Activated naive CD8-positive, alpha-beta T cell treated with anti-CD3 and anti-CD28 coated beads for 36 hours (primary cell): ENCODE measurements around the gene PCIF1. TPM values are rescaled to one million over a fixed set of nuclear protein-coding genes. Genes with fewer than 3 reads are reported as not detected.
"Not testable (repeated sequence)": the region's sequence is repeated elsewhere in the genome, so short reads cannot be mapped to it uniquely, and the experiment has no call there.

Experiments
- DNase-seq: peaks from one replicate; pipeline ENCODE4 v3.0.0; 2021
- H3K27ac Mint-ChIP-seq: one replicate; pipeline ENCODE4 v1.8.0; 2022; ENCODE audit warnings: mild to moderate bottlenecking, moderate library complexity, mixed read lengths
- H3K27me3 Mint-ChIP-seq: one replicate; pipeline ENCODE4 v1.8.0; 2022; ENCODE audit warnings: mild to moderate bottlenecking, mixed read lengths
- H3K36me3 Mint-ChIP-seq: one replicate; pipeline ENCODE4 v1.8.0; 2021; ENCODE audit warnings: mild to moderate bottlenecking, mixed read lengths
- H3K4me1 Mint-ChIP-seq: one replicate; pipeline ENCODE4 v1.8.0; 2021; ENCODE audit warnings: mixed read lengths
- H3K4me3 Mint-ChIP-seq: one replicate; pipeline ENCODE4 v1.8.0; 2022; ENCODE audit warnings: mild to moderate bottlenecking, moderate library complexity, mixed read lengths
- H3K9me3 Mint-ChIP-seq: one replicate; pipeline ENCODE4 v1.8.0; 2022; ENCODE audit warnings: mixed read lengths
- total RNA-seq, 2 experiments: library from RNA; stranded (reverse); gene quantifications; one replicate each; pipeline ENCODE4 v1.2.3, GENCODE V29; 2021

Gene PCIF1
- total RNA-seq, 2 experiments from 2014 or later = 28.4 to 30.2 TPM

- Mint-ChIP-seq H3K36me3 (peaks cover 7% of the 10 kb centered on the region), H3K27ac (peak within 1 kb of the TSS; percentile 99), H3K4me3 (peak within 1 kb of the TSS; percentile 88), H3K4me1 (peaks cover 12% of the 10 kb centered on the region), H3K9me3 (no peaks in the 10 kb centered on the region), H3K27me3 (no peaks in the 10 kb centered on the region)
- DNase-seq = peak; percentile 96
Observed at GRCh38 chr20:45971675-45972499, 37.4 kb downstream of the PCIF1 start, which contains the start of gene ZNF335. Gene ZNF335 (minus strand): TSS chr20:45972203. CDS start chr20:45971410, 793 bp downstream.

DNA sequence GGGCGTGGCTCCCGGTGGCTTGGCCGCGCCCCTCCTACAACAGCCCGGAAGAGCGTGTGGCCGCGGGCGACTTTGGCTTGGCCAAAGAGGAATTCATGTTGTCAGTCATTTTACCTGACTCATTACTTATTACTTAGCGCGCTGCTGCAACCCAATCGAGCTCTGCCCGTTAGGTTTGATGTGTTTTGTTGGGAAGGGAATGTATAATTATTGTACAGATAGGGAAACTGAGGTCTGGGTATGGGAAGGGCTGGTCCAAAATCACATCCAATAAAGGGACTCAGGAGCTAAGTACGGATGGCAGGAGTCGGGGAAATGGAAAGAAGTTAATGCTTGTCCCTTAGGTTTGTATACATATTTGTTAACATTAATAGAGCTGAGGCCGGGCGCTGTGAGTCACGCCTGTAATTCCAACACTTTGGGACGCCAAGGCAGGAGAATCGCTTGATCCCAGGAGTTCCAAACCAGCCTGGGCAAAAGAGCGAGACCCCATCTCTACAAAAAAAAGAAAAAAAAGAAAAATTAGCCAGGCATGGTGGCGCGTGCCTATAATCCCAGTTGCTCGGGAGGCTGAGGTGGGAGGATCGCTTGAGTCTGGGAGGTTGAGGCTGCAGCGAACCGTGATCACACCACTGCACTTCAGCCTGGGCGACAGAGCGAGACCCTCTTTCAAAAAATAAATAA lies 38.2 kb downstream of the PCIF1 start:
- Mint-ChIP-seq H3K27me3 (no peaks in the 10 kb centered on the region), H3K9me3 (no peaks in the 10 kb centered on the region), H3K36me3 (peaks cover 7% of the 10 kb centered on the region), H3K4me3 (peak overlapping the region; percentile 88), H3K27ac (peak overlapping the region; percentile 99), H3K4me1 (peaks cover 12% of the 10 kb centered on the region)
- peak; percentile 96 for DNase-seq

GRCh38 chr20:45974896-45975565 lies 40.5 kb downstream of the PCIF1 start:
- Mint-ChIP-seq H3K4me1 (peaks cover 10% of the 10 kb centered on the region), H3K27ac (no peak overlapping the region), H3K4me3 (no peak overlapping the region), H3K27me3 (no peaks in the 10 kb centered on the region), H3K9me3 (no peaks in the 10 kb centered on the region), H3K36me3 (peaks cover 7% of the 10 kb centered on the region)
- DNase-seq = no peak

DNA sequence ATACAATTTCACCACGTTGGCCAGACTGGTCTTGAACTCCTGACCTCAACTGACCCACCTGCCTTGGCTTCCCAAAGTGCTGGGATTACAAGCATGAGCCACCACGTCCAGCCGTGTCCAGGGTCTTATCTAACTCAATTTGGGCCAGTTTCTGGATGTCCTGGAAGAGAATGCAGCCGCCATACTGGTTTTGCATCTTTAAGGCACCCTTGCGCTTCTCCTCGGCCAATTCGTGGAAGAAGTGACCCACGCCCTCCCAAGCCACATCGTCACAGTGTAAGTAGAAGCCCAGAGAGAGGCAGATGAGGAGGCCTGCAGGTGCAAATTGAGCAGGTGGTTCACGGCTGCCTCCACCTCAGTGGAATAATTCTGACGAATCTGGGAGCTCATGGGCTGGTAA lies 41.2 kb downstream of the PCIF1 start:
- Mint-ChIP-seq H3K27me3 (no peaks in the 10 kb centered on the region), H3K27ac (no peak overlapping the region), H3K4me1 (peaks cover 5% of the 10 kb centered on the region), H3K9me3 (no peaks in the 10 kb centered on the region), H3K36me3 (peaks cover 7% of the 10 kb centered on the region), H3K4me3 (no peak overlapping the region)
- DNase-seq = no peak

DNA sequence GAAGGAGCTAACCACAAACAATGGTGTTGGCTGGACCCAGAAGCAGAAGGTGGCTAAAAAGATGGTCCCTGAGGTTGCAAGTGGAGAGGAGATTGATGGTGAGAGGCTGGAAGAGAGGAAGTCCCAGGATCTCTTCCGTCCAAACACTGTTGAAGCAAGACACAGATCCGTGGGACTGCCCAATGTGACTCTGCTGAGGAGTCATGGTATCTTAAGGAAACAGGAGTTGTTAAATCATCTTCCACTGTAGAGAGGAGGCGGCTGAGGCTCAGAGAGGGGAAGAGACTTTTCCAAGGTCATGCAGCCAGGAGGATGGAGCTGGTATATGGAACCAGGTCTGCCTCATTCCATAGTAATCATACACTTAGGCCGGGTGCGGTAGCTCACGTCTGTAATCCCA lies 41.6 kb downstream of the PCIF1 start:
- Mint-ChIP-seq H3K27me3 (no peaks in the 10 kb centered on the region), H3K27ac (no peak overlapping the region), H3K36me3 (peaks cover 6% of the 10 kb centered on the region), H3K4me3 (no peak overlapping the region), H3K9me3 (no peaks in the 10 kb centered on the region), H3K4me1 (peaks cover 5% of the 10 kb centered on the region)
- no peak for DNase-seq

DNA sequence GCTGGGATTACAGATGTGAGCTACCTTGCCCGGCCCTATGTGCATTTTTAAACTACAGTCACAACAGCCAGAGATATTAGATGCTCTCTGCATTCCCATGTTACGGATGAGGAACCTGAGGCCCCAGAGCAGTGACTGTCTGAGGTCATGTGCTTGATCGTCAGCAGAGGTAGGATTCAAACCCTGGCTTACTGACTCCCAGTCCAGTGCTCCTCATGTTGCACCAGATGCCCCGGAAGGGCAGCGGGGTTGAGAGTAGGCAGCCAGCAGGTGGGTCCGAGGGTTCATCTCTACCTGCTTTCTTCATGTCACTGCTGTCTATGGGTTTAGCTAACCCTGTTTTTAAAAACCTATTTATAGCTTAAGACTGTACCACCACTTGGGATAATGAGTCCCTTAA lies 46.8 kb downstream of the PCIF1 start:
- Mint-ChIP-seq H3K9me3 (no peaks in the 10 kb centered on the region), H3K27ac (no peak overlapping the region), H3K4me1 (no peaks in the 10 kb centered on the region), H3K4me3 (no peak overlapping the region), H3K27me3 (peaks cover 3% of the 10 kb centered on the region), H3K36me3 (no peaks in the 10 kb centered on the region)
- DNase-seq = no peak

GRCh38 chr20:45983279-45983743 lies 48.8 kb downstream of the PCIF1 start:
- H3K4me1 Mint-ChIP-seq = no peaks in the 10 kb centered on the region
- no peak overlapping the region for H3K27ac Mint-ChIP-seq
- H3K27me3 Mint-ChIP-seq = peaks cover 13% of the 10 kb centered on the region
- H3K4me3 Mint-ChIP-seq = no peak overlapping the region
- no peaks in the 10 kb centered on the region for H3K9me3 Mint-ChIP-seq
- DNase-seq = no peak
- no peaks in the 10 kb centered on the region for H3K36me3 Mint-ChIP-seq

- Mint-ChIP-seq H3K9me3 (no peaks in the 10 kb centered on the region), H3K4me1 (no peaks in the 10 kb centered on the region), H3K4me3 (no peak overlapping the region), H3K36me3 (no peaks in the 10 kb centered on the region), H3K27me3 (peaks cover 23% of the 10 kb centered on the region), H3K27ac (no peak overlapping the region)
- no peak for DNase-seq
Observed at GRCh38 chr20:45985573-45985972, 51.1 kb downstream of the PCIF1 start.

DNA sequence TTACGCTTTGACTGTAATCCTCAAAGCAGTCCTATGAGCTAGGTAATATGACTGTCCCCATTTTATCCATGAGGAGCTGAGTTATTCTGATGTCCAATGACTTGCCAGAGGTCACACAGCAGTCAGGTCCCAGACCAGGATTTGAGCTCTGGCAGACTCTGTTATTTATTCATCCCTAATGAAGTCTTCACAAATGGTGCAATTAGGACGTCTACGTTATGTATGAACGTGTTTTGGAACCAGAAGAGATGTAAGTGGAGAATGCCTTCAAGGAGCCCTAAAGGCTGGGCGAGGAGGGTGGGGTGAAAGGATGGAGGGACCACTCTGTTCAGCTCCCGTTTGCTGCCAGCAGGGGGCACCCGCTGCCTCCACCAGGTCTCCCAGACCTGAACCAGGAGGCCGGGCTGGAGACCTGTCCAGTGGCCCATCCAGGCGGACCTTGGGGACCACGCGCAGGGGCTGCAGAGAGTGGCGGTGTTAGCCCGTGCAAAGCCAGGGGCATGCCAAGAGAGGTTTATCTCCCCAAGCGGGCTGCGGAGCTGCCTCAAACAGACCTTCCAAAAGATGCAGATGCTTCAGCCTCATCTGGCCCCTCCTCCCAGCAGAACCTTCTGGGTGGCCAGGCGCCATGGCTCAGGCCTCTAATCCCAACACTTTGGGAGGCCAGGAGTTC lies 52.8 kb downstream of the PCIF1 start:
- H3K4me3 Mint-ChIP-seq = no peak overlapping the region
- no peaks in the 10 kb centered on the region for H3K36me3 Mint-ChIP-seq
- H3K4me1 Mint-ChIP-seq = no peaks in the 10 kb centered on the region
- H3K27ac Mint-ChIP-seq = no peak overlapping the region
- DNase-seq = peak; percentile 75
- peaks cover 31% of the 10 kb centered on the region for H3K27me3 Mint-ChIP-seq
- H3K9me3 Mint-ChIP-seq = no peaks in the 10 kb centered on the region

GRCh38 chr20:45988830-45989229 lies 54.3 kb downstream of the PCIF1 start:
- not testable (repeated sequence) for H3K9me3 Mint-ChIP-seq, H3K36me3 Mint-ChIP-seq, H3K4me1 Mint-ChIP-seq, DNase-seq, H3K4me3 Mint-ChIP-seq, H3K27ac Mint-ChIP-seq
- H3K27me3 Mint-ChIP-seq = peaks cover 31% of the 10 kb centered on the region

- Mint-ChIP-seq H3K27ac (no peak overlapping the region), H3K9me3 (no peaks in the 10 kb centered on the region), H3K4me3 (no peak overlapping the region)
Observed at GRCh38 chr20:45991616-45992015, 57.1 kb downstream of the PCIF1 start.

DNA sequence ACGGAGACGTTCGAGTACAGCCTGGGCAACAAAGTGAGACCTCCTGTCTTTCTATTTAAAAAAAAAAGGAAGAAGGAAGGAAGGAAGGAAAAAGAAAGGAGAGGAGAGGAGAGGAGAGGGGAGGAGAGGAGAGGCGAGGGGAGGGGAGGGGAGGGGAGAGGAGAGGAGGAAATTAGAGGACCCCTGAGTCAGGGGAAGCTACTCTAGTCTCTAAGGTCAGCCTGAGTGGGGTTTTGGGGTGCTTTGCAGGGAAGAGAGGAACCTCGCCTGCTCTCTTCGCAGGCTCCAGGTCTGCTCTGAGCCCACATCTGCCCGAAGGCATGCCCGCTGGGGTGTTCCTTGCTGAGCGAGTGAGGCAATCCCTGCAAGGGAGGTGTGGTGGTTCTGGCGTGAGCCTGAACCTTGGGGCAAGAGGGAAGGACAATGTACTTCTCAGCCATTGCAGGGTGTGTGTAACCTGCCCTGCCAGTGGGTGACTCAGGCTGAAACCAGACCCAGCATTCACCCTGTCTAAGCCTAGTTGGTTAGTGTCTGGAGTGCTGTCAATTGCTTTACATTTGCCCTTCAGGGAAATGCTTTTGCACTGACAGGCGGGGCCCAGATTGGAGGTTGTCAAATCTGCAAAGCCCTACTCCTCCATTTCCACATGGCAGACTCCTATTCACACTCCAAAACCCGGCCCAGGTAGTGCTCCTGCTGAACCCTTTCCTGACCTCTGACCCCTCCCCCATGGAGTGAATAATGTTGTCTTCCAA lies 58.9 kb downstream of the PCIF1 start:
- no peaks in the 10 kb centered on the region for H3K9me3 Mint-ChIP-seq
- no peak for DNase-seq
- peak overlapping the region; percentile 2 for H3K27ac Mint-ChIP-seq
- H3K36me3 Mint-ChIP-seq = no peaks in the 10 kb centered on the region
- no peak overlapping the region for H3K4me3 Mint-ChIP-seq
- H3K4me1 Mint-ChIP-seq = peaks cover 21% of the 10 kb centered on the region
- H3K27me3 Mint-ChIP-seq = peaks cover 22% of the 10 kb centered on the region

More at GRCh38 chr20:45991616-45992015, 57.1 kb downstream of the PCIF1 start:
- Mint-ChIP-seq H3K4me1 (peaks cover 5% of the 10 kb centered on the region), H3K27me3 (peaks cover 28% of the 10 kb centered on the region), H3K36me3 (no peaks in the 10 kb centered on the region)
- DNase-seq = no peak

GRCh38 chr20:45994761-45995493 lies 60.4 kb downstream of the PCIF1 start:
- no peak overlapping the region for H3K27ac Mint-ChIP-seq
- peaks cover 16% of the 10 kb centered on the region for H3K27me3 Mint-ChIP-seq
- no peak overlapping the region for H3K4me3 Mint-ChIP-seq
- no peak for DNase-seq
- no peaks in the 10 kb centered on the region for H3K9me3 Mint-ChIP-seq
- no peaks in the 10 kb centered on the region for H3K36me3 Mint-ChIP-seq
- H3K4me1 Mint-ChIP-seq = peaks cover 34% of the 10 kb centered on the region
